Hematopoietic multipotent progenitor cell treated with erythropoietin and hydrocortisone succinate and interleukin-3 and kit ligand, for 6 days (in vitro differentiated cells): ENCODE data around the gene TMEM128.
"Not testable (repeated sequence)": the region's sequence is repeated elsewhere in the genome, so short reads cannot be mapped to it uniquely, and the experiment has no call there.

Experiments
- DNase-seq: peaks from one replicate; pipeline ENCODE4 v3.0.0-alpha.2; 2015

Gene TMEM128

DNA sequence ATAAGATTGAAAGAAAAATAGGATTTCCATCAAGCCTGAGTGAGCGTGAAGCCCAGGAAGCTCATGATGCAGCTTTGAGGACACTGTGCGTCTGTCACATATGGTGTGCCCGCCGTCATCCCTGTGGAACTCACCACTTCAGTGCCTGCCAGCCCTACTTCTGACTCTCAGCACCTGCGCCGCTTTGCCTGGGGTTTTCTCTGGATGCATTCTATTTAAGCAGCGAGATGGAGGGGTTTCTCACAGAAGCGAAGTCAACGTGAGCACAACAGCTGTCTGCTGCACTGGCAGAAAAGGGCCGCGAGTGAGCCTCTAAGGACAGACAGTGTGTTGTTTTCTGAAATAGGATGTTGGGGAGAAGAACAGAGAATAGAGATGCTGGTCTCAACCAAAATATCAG is 6.2 kb upstream of the TMEM128 start:
- no peak for DNase-seq

DNA sequence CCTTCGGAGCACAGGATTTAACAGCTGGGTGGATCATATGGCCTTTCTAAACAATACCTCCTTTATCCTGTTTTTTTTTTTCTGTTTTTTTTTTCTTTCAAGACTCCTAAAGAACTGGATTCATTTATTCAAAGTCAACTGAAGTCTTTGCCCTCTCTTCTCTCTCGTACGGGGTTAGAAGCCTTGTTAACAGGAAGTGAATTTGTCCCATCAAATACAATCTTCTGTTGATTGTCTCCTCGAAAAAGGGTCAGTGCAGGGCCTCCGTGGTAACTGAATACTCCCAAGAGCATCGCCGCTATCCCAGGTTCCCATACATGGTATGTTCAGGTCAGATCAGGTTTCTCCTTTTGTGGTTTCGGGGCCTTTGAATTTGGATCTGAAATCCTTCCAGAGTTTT is 1.8 kb upstream of the TMEM128 start:
- no peak for DNase-seq

DNA sequence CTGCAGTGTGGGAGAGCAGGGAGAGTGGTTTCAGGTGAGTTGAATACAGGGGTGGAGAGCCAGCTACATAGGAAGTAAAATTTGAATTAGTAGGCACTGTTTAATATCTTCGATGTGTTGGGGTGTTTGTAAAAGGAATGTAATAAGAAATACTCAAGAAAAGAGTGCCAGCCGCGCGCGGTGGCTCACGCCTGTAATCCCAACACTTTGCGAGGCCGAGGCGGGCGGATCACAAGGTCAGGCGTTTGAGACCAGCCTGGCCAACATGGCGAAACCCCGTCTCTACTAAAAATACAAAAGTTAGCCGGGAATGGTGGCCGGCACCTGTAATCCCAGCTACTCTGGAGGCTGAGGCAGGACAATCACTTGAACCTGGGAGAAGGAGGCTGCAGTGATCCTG is 1.3 kb upstream of the TMEM128 start:
- not testable (repeated sequence) for DNase-seq

DNA sequence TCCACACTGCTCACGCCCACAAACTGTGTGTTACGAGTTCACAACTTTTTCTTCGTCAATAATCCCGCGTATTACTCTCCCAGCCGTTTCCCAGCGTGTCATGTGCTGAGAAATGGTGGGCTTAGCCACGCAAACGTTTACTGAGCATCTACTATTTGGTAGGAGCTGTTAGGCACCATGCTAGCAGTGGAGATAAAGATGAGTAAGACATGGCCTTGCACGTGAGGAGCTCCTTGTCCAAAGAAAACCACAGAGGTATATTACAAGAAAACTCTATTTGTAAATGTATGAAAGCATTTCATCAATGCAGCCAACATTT is 821 bp upstream of the TMEM128 start:
- peak; percentile 52 for DNase-seq

DNA sequence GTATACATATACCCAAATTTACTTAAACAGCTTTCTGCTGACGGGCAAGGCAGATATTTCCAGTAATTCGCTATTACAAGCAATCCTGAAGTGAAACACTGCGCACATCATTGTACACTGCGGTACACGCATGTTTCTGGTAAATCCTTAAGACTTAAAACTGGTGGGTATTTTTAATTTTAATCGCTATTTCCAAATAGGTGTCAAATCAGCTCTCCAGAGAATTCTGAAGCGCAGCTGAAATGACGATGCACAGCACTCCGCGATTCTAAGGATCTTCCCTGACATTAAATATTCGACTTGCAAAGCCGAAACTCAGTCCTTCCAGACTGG is 361 bp downstream of the TMEM128 start:
- no peak for DNase-seq

DNA sequence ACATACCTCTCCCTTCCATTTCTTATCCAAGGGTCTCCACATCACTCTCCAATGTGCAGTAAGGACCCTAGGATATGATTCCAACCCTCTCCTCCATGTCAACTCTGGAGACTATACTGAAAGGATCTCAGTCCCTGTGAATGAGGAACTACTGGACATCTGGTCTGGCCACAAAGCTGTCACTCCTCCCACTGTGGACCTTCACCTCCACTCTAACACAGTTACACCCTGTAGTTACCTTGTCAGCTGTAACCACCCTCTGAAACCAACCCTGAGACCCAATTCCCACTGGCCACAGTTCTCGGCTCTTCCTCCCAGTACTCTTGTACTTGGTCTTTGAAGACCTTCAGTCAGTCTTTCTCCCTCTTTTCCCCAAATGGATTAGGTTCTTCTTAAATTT is 2.9 kb downstream of the TMEM128 start:
- DNase-seq: no peak

DNA sequence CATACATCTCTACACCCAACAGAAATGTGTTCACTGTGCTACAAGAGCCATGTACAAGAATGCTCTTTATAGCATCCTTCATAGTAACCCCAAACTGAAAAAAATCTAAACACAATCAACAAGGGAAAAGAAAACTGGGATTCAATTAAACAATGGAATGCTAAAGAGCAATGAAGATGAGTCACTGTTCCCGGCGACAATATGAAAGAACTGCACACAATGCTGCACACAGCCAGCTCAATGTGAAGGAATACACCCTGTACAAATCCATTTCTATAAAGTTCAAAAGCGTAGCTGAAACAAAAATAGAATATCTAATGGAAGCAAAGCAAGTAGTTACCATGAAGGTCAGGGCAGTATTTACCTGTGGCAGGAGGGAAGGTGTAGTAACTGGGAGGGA is 8.5 kb downstream of the TMEM128 start:
- DNase-seq: not testable (repeated sequence)

DNA sequence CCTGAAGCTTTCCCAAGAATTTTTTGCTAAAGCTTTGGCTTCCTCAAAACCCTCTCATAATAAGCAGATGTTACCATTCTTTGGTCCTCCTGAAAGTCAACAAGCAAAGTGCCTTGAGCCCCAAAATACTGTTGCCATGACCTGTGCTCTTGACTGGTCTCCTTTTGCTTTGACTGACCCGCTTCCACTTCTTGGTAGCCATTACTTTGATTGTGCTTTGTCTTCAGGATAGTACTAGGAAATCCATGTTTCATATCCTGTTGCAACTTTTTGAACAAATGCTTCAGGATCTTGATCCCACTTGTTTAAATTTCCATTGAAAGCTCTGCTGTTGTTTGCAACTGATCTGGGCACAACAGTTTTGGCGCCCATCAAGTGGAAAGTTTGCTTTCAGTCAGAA is 14.4 kb downstream of the TMEM128 start:
- no peak for DNase-seq

DNA sequence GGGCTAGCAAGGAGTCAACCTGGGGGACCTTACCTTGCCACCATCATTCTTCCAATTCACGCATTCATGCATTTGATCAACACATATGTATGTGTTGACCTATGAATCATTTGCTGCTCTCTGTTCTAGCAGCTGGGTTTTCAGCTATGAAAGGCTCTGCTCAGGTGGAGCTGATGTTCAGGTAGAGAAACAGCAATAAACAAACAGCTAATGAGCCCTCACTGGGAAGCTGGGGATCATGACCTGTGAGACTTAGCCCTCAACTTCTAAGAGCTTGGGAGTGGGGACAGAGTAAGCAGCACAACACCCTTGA is 19.7 kb downstream of the TMEM128 start:
- no peak for DNase-seq

DNA sequence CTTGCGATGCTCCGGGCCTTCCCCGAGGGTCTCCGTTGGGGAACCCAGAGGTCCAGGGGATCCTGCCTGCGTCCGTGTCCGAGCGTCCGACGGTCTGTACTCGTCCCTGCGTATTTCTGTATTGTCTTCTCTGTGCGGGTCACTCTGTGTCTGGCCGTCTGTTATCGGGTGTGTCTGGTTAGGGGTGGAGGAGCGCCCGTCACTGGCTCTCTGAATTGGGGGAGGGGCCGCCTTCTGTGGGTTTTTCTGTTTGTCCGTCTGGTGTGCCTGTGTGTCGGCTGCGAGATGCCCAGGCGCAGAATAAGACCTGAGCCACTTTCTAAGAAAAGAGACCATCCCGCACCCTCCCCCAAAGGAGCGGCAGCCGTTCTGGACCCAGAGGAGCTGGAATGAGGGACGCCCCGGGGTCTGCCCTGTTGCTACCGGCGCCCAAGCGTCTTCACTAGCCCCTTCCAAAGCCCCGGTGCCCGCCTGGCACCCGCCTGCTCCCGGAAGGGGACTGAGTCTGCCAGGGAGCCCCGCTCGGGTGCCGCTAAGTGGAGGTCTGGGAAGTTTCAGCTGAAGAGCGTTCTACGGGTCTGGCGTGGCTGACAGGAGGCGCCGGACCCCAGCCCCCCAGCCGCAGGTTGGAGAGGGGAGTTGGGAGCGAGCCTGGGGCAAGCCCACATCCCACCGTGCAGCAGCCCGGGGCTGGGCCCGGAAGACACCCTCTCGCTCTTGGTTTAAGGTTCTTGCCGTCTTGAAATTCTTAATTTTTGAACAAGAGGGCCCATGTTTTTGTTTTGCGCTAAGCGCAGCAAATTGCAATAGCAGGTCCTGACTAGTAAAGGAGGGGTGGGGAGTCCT is 20.3 kb downstream of the TMEM128 start:
- no peak for DNase-seq

DNA sequence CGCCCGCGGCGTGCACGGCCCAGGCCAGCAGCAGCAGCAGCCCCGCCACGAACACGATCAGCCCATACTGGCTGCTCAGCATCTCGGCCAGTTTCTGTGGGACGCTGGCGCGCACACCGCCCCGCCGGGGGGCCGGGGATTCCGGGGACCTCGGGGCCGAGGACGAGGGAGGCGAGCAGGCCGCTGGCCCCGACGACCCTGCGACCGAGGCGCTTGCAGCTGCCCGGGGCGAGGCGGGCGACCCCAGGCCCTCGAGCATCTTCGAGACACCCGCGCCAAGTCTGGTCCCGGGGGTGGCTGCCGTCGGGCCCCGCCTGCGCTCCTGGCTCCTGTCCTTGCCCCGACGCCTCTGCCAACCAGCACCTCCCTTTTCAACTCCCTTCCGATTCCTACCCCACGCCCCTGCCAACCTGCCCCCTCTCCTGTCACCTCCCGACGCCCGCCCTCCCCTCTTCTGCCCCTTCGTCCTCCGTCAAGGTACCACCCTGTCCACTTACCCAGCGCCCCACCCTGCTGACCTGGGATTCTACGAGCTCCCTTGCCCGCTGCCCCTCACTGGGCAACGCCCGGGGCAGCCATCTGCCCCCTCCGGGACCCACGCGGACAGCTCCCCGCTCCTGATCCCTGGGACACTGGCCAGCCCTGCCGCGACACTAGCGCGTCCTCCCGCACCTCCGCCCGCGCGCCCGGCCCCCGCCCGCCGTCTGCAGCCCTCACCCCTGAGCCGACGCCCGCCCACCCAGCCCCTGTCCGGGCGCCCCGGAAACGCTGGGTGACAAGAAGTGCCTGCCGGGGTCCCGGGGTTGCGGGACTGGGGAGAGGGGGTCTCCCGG is 21.2 kb downstream of the TMEM128 start, which contains the start of gene OTOP1:
TSS of gene OTOP1 (minus strand) at position 324 of the 833 bp plus-strand sequence. CDS start at position 259, 65 bp downstream.
- DNase-seq: no peak

DNA sequence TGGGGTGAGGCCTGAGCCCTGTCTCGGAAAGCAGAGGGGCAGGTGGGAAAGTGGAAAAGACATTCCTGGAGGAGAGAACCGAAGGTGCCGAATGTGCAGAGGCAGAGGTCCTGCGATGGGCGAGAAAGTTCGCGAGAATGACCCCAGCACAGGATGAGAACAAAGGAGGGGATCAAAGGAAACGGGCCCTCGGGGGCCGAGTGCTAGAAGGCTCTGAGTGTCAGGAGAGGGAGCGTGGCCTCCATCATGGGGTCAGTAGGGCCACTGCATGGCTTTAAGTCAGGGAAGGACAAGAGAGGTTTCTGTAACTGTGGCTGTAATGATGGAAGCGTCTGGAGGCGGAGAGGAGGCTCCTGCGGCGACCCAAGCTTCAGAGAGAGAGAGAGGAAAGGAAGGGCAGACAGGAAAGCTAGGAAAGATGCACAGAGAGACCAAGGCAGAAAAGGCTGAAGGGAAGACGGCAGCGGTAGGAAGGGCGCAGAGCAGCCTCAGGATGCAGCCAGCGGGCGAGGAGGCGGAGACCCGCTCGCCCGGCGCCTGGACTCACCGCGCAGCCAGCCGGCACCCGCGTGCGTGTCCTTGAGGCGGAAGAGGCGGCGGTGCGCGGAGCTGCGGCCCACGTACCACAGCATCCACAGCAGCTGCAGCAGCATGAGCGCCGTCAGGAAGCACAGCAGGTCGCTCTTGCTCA is 22.0 kb downstream of the TMEM128 start:
- no peak for DNase-seq

DNA sequence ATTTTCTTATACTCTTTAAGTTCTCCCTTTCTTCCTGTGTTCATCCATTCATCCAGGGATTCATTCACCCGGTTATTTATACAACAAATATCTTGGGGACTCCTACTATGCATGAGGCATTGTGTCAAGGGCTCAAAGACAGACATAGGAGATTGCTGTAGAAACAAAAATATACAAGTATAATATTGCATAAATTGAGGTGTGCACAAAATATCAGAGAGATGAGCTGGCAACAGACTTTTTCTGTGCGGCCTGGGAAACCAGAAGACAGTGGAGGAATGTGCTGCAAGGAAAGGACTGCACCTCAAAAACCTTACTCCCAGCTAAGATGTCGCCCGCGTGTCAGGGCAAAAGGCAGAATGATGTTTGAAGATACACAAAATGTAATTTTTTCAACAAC is 30.9 kb downstream of the TMEM128 start:
- DNase-seq: no peak

DNA sequence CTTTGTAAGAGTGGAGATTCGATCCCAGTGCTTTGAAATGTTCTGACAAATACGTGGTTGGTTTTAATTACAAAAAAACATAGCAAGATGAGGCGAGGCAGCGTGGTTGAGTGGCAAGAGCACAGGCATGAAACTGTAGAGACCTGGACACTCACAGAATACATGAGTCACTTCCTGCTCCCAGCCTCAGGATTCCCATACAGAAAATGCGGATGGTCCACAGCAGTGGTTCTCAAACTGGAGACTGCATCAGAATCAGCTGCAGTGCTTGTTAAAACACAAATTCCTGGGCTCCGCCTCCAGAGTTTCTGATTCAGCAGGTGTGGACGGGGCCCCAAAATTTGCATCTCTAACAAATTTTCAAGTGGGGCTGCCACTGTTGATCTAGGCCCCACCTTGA is 31.4 kb downstream of the TMEM128 start:
- no peak for DNase-seq

DNA sequence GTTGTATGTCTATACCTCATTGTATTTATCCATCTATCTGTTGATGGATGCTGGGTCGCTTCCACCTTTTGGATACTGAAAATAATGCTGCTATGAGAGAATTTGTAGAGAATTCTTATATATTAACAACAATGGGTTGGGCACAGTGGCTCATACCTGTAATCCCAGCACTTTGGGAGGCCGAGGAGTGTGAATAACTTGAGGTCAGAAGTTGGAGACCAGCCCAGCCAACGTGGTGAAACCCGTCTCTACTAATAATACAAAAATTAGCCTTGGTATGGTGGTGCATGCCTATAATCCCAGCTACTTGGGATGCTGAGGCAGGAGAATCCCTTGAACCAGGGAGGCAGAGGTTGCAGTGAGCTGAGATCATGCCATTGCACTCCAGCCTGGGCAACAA is 34.3 kb downstream of the TMEM128 start:
- not testable (repeated sequence) for DNase-seq

DNA sequence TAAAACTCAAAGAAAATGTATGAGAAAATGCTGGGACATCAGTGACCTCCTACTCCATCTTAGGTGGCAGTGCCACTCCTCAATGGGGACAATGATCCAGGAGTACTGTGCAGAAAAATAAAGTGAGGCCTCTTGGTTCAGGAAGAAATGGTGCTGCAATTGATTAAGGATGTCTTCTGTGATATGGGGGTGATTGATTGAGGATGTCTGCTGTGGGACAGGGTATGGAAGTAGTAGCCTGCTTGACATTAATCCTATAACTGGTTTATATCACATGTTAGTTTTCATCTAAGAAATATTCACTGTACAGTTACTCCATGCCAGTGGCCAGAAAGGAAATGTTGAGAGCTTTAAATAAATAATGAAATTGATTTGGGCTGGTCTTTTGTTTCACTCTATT is 41.8 kb downstream of the TMEM128 start:
- DNase-seq: no peak

DNA sequence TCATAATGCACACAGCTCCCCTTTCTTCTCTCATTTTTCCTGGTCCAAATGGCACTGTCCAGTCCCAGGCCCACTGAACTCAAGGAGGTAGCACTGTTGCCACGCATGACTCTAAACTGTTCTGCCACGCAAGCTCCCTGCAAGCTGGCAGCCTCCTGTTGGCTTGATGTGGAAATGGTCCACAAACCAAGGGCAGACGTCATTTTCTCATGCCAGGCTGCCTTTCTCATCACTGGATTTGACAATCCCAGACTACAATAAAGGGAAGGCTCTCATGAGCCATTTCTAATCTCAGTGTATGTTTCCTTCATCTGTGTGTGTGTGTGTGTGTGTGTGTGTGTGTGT is 43.6 kb downstream of the TMEM128 start:
- DNase-seq: no peak

DNA sequence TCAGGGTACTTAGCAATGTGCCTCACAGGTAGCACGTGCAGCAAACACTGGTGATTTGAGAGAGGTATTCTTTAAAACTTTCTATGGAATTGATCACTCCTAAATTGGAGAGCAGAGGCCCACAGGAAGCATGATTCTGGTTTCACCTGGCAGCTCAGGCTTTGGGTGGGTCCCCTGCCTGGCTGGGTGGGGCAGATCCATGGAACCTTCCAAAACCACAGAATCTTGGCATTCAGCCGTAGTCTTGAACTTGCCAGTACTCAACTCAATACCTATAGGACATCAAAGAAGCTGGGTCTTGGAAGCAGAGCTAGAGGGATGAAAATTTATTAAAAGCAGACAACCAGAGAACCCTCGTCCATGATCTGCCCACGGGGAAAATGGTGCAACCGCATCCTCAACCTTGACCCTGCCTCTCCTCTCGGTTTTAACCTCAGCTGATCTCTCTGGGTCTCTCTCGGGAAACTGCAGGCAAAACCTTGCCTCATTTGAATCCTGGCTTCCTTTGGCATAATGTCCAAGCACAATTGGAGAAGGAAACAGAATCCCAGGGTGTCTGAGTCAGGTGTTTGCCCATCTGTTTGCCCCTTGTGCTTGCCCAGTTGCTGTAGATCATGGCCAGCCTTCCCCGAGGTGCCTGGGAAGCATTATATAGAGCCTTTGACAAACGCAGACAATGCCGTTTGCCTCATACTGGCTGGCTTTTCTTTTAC is 44.2 kb downstream of the TMEM128 start:
- DNase-seq: no peak

DNA sequence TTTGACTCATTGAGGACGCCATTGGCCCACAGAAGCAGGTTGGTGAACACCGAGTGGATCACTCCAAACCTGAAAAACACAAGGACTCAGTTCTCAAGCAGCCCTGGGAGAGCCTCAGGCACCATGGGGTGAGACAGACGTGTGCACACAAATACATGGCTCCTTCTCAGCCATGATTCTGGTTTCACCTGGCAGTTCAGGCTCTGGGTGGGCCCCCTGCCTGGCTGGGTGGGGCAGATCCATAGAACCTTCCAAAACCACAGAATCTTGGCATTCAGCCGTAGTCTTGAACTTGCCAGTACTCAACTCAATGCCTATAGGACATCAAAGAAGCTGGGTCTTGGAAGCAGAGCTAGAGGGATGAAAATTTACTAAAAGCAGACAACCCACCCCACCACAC is 45.5 kb downstream of the TMEM128 start:
- no peak for DNase-seq

DNA sequence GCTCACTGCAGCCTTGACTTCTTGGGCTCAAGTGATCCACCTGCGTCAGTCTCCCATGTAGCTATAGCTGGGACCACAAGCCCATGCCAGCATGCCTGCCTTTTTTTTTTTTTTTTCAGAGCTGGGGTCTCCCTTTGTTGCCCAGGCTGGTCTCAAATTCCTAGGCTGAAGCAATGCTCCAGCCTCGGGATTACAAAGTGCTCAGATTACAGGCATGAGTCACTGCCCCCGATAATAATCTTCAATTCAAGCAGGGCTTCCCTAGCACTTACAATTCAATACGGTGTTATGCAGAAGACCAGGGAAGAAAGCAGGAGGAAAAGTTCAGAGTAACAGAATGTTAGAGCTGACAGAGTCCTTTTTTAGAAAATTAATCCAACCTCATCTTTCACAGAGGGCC is 47.4 kb downstream of the TMEM128 start:
- DNase-seq: no peak

DNA sequence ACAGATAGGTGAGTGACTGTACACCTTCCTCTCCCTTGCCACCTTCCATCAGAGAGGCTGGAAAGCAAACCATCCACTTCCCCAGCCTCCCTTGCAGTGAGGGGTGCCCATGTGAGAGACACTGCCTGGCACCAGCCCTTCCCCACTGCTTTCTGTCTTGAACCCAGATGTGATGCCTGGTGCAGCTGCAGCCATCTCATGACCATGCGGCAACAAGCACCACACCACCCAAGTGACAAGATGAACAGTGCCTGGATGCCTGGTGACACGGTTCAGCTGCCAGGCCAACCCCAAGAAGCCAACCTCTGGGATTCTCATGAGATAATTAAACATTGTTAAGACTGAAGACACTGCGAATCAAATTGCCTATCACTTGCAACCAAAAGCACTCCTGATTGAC is 52.7 kb downstream of the TMEM128 start:
- no peak for DNase-seq

DNA sequence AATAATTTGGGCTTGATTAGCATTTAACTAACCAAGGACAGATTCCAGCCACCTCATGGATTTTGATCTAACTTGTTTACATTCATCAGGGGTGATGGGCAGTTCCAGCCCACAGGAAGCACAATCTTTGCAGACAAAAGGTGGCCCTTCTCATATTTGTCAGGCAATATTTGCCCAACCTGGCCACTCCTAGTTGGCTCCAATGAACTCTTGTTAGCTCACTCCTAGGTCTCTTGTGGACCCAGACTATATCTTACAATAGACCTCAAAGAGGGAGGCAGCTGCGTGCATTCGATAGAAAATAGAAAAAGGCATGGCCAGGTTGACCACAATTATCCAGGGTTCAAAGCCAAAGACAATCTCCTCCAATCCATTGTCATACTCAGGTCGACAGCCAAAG is 59.5 kb downstream of the TMEM128 start:
- not testable (repeated sequence) for DNase-seq
